ENCODE data around the gene USP37. TPM values are rescaled to one million over a fixed set of nuclear protein-coding genes. Genes with fewer than 3 reads are reported as not detected.

Gene USP37
- total and polyA plus RNA-seq, 2 of the 13 experiments (the other 11 are each of a cell fraction or from before 2014, with no cell fraction given), result 6.5 to 30.6 TPM

DNA sequence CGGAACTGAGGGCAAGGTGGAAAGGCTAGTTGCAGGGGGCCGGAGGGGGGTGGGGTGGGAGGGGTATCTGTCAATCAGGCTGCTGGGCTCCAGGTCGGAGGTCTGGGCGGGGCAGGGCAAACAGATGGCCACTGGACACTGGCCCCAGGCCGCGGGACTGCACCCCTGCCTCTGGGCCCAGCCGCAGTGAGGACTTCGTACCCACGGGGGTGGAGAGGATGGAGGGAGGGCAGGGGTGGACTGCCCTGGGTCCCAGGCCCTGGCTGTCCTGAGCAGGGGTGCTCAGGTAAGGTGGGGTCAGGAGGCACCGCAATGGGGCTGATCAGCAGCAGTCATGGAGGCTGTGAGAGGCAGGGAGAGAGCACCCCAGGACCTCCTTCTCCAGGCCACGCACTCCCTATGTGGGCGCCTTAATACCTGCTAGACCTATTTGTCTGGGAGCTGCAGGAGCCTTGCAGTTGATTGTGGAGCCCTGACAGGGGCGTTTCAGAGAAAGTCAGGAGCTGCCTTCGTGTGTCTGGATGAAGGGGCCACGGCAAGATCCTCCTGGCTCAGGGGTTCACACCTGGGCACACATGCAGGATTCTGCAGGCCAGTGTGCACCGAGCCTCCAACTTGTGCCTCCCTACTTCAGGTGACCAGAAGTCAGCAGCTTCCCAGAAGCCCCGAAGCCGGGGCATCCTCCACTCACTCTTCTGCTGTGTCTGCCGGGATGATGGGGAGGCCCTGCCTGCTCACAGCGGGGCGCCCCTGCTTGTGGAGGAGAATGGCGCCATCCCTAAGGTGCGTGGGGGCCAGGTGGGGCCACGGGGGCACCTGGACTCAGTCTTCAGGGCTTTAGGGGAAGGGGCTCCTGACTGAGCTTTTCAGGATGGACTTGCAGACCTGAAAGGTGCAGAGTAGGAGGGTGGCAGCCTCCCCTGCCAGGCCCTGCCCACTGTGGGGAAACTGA is 166.9 kb downstream of the USP37 start (continued):
- TF ChIP-seq, protein P1, sequence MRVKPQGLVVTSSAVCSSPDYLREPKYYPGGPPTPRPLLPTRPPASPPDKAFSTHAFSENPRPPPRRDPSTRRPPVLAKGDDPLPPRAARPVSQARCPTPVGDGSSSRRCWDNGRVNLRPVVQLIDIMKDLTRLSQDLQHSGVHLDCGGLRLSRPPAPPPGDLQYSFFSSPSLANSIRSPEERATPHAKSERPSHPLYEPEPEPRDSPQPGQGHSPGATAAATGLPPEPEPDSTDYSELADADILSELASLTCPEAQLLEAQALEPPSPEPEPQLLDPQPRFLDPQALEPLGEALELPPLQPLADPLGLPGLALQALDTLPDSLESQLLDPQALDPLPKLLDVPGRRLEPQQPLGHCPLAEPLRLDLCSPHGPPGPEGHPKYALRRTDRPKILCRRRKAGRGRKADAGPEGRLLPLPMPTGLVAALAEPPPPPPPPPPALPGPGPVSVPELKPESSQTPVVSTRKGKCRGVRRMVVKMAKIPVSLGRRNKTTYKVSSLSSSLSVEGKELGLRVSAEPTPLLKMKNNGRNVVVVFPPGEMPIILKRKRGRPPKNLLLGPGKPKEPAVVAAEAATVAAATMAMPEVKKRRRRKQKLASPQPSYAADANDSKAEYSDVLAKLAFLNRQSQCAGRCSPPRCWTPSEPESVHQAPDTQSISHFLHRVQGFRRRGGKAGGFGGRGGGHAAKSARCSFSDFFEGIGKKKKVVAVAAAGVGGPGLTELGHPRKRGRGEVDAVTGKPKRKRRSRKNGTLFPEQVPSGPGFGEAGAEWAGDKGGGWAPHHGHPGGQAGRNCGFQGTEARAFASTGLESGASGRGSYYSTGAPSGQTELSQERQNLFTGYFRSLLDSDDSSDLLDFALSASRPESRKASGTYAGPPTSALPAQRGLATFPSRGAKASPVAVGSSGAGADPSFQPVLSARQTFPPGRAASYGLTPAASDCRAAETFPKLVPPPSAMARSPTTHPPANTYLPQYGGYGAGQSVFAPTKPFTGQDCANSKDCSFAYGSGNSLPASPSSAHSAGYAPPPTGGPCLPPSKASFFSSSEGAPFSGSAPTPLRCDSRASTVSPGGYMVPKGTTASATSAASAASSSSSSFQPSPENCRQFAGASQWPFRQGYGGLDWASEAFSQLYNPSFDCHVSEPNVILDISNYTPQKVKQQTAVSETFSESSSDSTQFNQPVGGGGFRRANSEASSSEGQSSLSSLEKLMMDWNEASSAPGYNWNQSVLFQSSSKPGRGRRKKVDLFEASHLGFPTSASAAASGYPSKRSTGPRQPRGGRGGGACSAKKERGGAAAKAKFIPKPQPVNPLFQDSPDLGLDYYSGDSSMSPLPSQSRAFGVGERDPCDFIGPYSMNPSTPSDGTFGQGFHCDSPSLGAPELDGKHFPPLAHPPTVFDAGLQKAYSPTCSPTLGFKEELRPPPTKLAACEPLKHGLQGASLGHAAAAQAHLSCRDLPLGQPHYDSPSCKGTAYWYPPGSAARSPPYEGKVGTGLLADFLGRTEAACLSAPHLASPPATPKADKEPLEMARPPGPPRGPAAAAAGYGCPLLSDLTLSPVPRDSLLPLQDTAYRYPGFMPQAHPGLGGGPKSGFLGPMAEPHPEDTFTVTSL (CRISPR knock-in tag; IDR thresholded peaks at IDR 0.05; ENCODE audit: borderline replicate concordance), result no peak; the same call in 1 of the 2 replicates
- TF ChIP-seq ONECUT2 (CRISPR knock-in tag; IDR thresholded peaks at IDR 0.05) (no peak), ZFP41 (CRISPR knock-in tag; IDR thresholded peaks at IDR 0.05; ENCODE audit: borderline replicate concordance) (no peak), RFX5 (IDR thresholded peaks at IDR 0.05; ENCODE audit: low read depth, low read length) (no peak), ZNF816 (CRISPR knock-in tag; IDR thresholded peaks at IDR 0.05; ENCODE audit: borderline replicate concordance) (0 out of 2 replicates have a peak, but pooled peaks have one; percentile 76), RBM39 (IDR thresholded peaks at IDR 0.05; ENCODE audit: low read depth, low read length, poor library complexity, severe bottlenecking) (no peak), ATRX (CRISPR knock-in tag; IDR thresholded peaks at IDR 0.05; ENCODE audit: borderline replicate concordance) (no peak), SMC3 (IDR thresholded peaks at IDR 0.05; ENCODE audit: low read length) (no peak), CHD4 (IDR thresholded peaks at IDR 0.05; ENCODE audit: borderline replicate concordance, low read length) (0 out of 2 replicates have a peak, but pooled peaks have one; percentile 71), MTA1 (CRISPR knock-in tag; IDR thresholded peaks at IDR 0.05; ENCODE audit: borderline replicate concordance) (peak; percentile 97), TOPORS (CRISPR knock-in tag; IDR thresholded peaks at IDR 0.05) (0 out of 2 replicates have a peak, but pooled peaks have one; percentile 55), ZNF570 (CRISPR knock-in tag; IDR thresholded peaks at IDR 0.05; ENCODE audit: borderline replicate concordance) (0 out of 2 replicates have a peak, but pooled peaks have one; percentile 65), ZC3H4 (CRISPR knock-in tag; IDR thresholded peaks at IDR 0.05; ENCODE audit: borderline replicate concordance) (no peak)
- TF ChIP-seq, protein P2, sequence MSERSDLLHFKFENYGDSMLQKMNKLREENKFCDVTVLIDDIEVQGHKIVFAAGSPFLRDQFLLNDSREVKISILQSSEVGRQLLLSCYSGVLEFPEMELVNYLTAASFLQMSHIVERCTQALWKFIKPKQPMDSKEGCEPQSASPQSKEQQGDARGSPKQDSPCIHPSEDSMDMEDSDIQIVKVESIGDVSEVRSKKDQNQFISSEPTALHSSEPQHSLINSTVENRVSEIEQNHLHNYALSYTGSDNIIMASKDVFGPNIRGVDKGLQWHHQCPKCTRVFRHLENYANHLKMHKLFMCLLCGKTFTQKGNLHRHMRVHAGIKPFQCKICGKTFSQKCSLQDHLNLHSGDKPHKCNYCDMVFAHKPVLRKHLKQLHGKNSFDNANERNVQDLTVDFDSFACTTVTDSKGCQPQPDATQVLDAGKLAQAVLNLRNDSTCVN (CRISPR knock-in tag; IDR thresholded peaks at IDR 0.05; ENCODE audit: borderline replicate concordance), result 0 out of 2 replicates have a peak, but pooled peaks have one; percentile 36
- TF ChIP-seq, protein P3, sequence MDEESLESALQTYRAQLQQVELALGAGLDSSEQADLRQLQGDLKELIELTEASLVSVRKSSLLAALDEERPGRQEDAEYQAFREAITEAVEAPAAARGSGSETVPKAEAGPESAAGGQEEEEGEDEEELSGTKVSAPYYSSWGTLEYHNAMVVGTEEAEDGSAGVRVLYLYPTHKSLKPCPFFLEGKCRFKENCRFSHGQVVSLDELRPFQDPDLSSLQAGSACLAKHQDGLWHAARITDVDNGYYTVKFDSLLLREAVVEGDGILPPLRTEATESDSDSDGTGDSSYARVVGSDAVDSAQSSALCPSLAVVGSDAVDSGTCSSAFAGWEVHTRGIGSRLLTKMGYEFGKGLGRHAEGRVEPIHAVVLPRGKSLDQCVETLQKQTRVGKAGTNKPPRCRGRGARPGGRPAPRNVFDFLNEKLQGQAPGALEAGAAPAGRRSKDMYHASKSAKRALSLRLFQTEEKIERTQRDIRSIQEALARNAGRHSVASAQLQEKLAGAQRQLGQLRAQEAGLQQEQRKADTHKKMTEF (CRISPR knock-in tag; IDR thresholded peaks at IDR 0.05), result peak; percentile 76
- TF ChIP-seq, protein P4, sequence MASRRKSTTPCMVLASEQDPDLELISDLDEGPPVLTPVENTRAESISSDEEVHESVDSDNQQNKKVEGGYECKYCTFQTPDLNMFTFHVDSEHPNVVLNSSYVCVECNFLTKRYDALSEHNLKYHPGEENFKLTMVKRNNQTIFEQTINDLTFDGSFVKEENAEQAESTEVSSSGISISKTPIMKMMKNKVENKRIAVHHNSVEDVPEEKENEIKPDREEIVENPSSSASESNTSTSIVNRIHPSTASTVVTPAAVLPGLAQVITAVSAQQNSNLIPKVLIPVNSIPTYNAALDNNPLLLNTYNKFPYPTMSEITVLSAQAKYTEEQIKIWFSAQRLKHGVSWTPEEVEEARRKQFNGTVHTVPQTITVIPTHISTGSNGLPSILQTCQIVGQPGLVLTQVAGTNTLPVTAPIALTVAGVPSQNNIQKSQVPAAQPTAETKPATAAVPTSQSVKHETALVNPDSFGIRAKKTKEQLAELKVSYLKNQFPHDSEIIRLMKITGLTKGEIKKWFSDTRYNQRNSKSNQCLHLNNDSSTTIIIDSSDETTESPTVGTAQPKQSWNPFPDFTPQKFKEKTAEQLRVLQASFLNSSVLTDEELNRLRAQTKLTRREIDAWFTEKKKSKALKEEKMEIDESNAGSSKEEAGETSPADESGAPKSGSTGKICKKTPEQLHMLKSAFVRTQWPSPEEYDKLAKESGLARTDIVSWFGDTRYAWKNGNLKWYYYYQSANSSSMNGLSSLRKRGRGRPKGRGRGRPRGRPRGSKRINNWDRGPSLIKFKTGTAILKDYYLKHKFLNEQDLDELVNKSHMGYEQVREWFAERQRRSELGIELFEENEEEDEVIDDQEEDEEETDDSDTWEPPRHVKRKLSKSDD (CRISPR knock-in tag; IDR thresholded peaks at IDR 0.05; ENCODE audit: low read depth), result peak; percentile 48; the same call in 1 of the 2 replicates

Data from HepG2 (cell line).